HCT116 (cell line): ENCODE results near the gene WEE1. TPM values are rescaled to one million over a fixed set of nuclear protein-coding genes. Genes with fewer than 3 reads are reported as not detected.

Source experiments
- ATAC-seq: fragments of 200-7000 bp; cut with Tn5 transposase; 2 replicates; pipeline ENCODE4 v1.9.1; 2020; ENCODE audit warnings: mild to moderate bottlenecking, moderate library complexity
- BruUV-seq: library from RNA; stranded (reverse); fragments of 400-500 nt; replicated peaks from 2 replicates; lab custom pipeline; 2021; lab: Mats Ljungman, UMichigan
- CTCF ChIA-PET: fragments of 300-600 bp; sonication (Branson Sonifier 250); formaldehyde crosslinking; loops from one replicate; lab custom pipeline; 2021; ENCODE audit warnings: antibody characterized with exemption; lab: Charles Lee
- POLR2A ChIA-PET: fragments of 300-600, 350-600 bp; sonication (Branson Sonifier 250); formaldehyde crosslinking; loops from one replicate; lab custom pipeline; 2021; ENCODE audit warnings: antibody characterized with exemption; lab: Charles Lee
- RAD21 ChIA-PET, 2 experiments: fragments of 300-600 bp; sonication (Branson Sonifier 250); formaldehyde crosslinking; loops; one replicate each; lab custom pipeline; 2023; ENCODE audit warnings: low total read pairs in 2 of 2; ENCODE audit not compliant: uncharacterized antibody in 2 of 2, unreplicated experiment in 2 of 2, low non-redundant PET in 1 of 2; lab: Charles Lee
- DNase-seq: peaks from one replicate; pipeline ENCODE4 v3.0.0-alpha.2; 2010; ENCODE audit warnings: low read depth, low spot score
- H2AFZ ChIP-seq: fragments of 200-600 bp; shearing (Covaris generic), sonication (generic); 2 replicates; pipeline ENCODE4 v1.6.1; 2017; ENCODE audit warnings: low read depth, mixed run types, mixed read lengths, antibody characterized with exemption, low read length; ENCODE audit not compliant: poor library complexity, severe bottlenecking
- H3K27ac ChIP-seq: 2 replicates; pipeline ENCODE4 v1.5.1; 2012; ENCODE audit warnings: low read depth, low read length
- H3K27me3 ChIP-seq: fragments of 200-600 bp; sonication (generic); 2 replicates; pipeline ENCODE4 v1.6.1; 2016; ENCODE audit warnings: mixed run types, low read length, mixed read lengths; ENCODE audit not compliant: insufficient read depth
- H3K36me3 ChIP-seq, 2 experiments: fragments of 200-500 bp in 1 of 2; fragments of 200-600 bp in 1 of 2; sonication (Bioruptor generic) in 1 of 2; sonication (generic) in 1 of 2; 2 replicates each; pipeline versions ENCODE4 v1.5.1 to v1.6.1; 2014 to 2016; ENCODE audit warnings: low read length in 2 of 2, inconsistent platforms in 1 of 2, mixed read lengths in 1 of 2, mixed run types in 1 of 2; ENCODE audit not compliant: insufficient read depth in 2 of 2, control insufficient read depth in 1 of 2
- H3K4me1 ChIP-seq, 2 experiments: fragments of 200-600 bp in 1 of 2; sonication (generic) in 1 of 2; 2 replicates each; pipeline versions ENCODE4 v1.5.1 to v1.6.1; 2012 to 2017; ENCODE audit warnings: low read length in 2 of 2, inconsistent platforms in 1 of 2, mild to moderate bottlenecking in 1 of 2, mixed read lengths in 1 of 2, mixed run types in 1 of 2, moderate library complexity in 1 of 2; ENCODE audit not compliant: insufficient read depth in 2 of 2, control insufficient read depth in 1 of 2
- H3K4me2 ChIP-seq: fragments of 200-600 bp; sonication (generic); 2 replicates; pipeline ENCODE4 v1.6.1; 2017; ENCODE audit warnings: mixed run types, low read length, mixed read lengths
- H3K4me3 ChIP-seq, 2 experiments: fragments of 200-600 bp in 1 of 2; sonication (generic) in 1 of 2; replicated peaks in 1 of 2; 2 replicates each; pipeline ENCODE4 v1.5.1; 2011 to 2016; ENCODE audit warnings: low read length in 2 of 2, control low read depth in 1 of 2, low read depth in 1 of 2, mild to moderate bottlenecking in 1 of 2, mixed read lengths in 1 of 2, mixed run types in 1 of 2
- H3K79me2 ChIP-seq: fragments of 200-600 bp; sonication (generic); 2 replicates; pipeline ENCODE4 v1.6.1; 2017; ENCODE audit warnings: mild to moderate bottlenecking, mixed run types, low read length, moderate library complexity, mixed read lengths; ENCODE audit not compliant: insufficient read depth
- H3K9ac ChIP-seq: fragments of 200-600 bp; sonication (generic); 2 replicates; pipeline ENCODE4 v1.6.1; 2016; ENCODE audit warnings: low read length, mixed read lengths
- H3K9me2 ChIP-seq: fragments of 200-600 bp; sonication (generic), shearing (Covaris generic); 2 replicates; pipeline ENCODE4 v1.6.1; 2017; ENCODE audit warnings: mixed run types, mild to moderate bottlenecking, moderate library complexity; ENCODE audit not compliant: insufficient read depth
- H3K9me3 ChIP-seq, 2 experiments: fragments of 200-500 bp in 1 of 2; fragments of 200-600 bp in 1 of 2; sonication (Bioruptor generic) in 1 of 2; sonication (generic) in 1 of 2; 2 replicates each; pipeline ENCODE4 v1.6.1; 2014 to 2017; ENCODE audit warnings: low read length in 2 of 2, mixed read lengths in 2 of 2, inconsistent platforms in 1 of 2, low read depth in 1 of 2, mild to moderate bottlenecking in 1 of 2, mixed run types in 1 of 2, moderate library complexity in 1 of 2; ENCODE audit not compliant: control insufficient read depth in 1 of 2, insufficient read depth in 1 of 2
- H4K20me1 ChIP-seq: fragments of 200-600 bp; sonication (generic), shearing (Covaris generic); 2 replicates; pipeline ENCODE4 v1.6.1; 2017; ENCODE audit warnings: mixed run types, mild to moderate bottlenecking, moderate library complexity; ENCODE audit not compliant: insufficient read depth
- CBX3 ChIP-seq: IDR thresholded peaks from 2 replicates; pipeline ENCODE4 v1.6.1; 2012; ENCODE audit warnings: low read depth
- EGR1 ChIP-seq: IDR thresholded peaks from 2 replicates; pipeline ENCODE4 v1.6.1; 2012; ENCODE audit warnings: low read depth
- ELF1 ChIP-seq: IDR thresholded peaks from 2 replicates; pipeline ENCODE4 v1.6.1; 2012; ENCODE audit warnings: low read depth, borderline replicate concordance
- EZH2phosphoT487 ChIP-seq: fragments of 200-600 bp; IDR thresholded peaks from 2 replicates; pipeline ENCODE4 v1.6.1; 2018; ENCODE audit warnings: antibody characterized with exemption, borderline replicate concordance
- FOSL1 ChIP-seq: IDR thresholded peaks from 2 replicates; pipeline ENCODE4 v1.6.1; 2012; ENCODE audit warnings: low read depth
- MAX ChIP-seq: IDR thresholded peaks from 2 replicates; pipeline ENCODE4 v1.6.1; 2012
- POLR2A ChIP-seq: IDR thresholded peaks from 2 replicates; pipeline ENCODE4 v1.7.0; 2011; ENCODE audit warnings: borderline replicate concordance; ENCODE audit not compliant: insufficient read depth, insufficient read length; ENCODE audit errors: extremely low read depth
- POLR2AphosphoS5 ChIP-seq: IDR thresholded peaks from 2 replicates; pipeline ENCODE4 v1.6.1; 2011; ENCODE audit warnings: mild to moderate bottlenecking, low read depth, low read length, moderate library complexity
- RAD21 ChIP-seq: IDR thresholded peaks from 2 replicates; pipeline ENCODE4 v1.6.1; 2012; ENCODE audit warnings: low read depth, mild to moderate bottlenecking
- SIN3A ChIP-seq: IDR thresholded peaks from 2 replicates; pipeline ENCODE4 v1.6.1; 2012; ENCODE audit warnings: low read depth
- SP1 ChIP-seq: IDR thresholded peaks from 2 replicates; pipeline ENCODE4 v1.6.1; 2012; ENCODE audit warnings: low read depth
- SRF ChIP-seq: IDR thresholded peaks from 2 replicates; pipeline ENCODE4 v1.6.1; 2012; ENCODE audit warnings: low read depth
- TCF7L2 ChIP-seq: IDR thresholded peaks from 2 replicates; pipeline ENCODE4 v1.7.0; 2011; ENCODE audit warnings: borderline replicate concordance, inconsistent platforms; ENCODE audit not compliant: insufficient read depth, insufficient read length; ENCODE audit errors: extremely low read depth
- YY1 ChIP-seq: IDR thresholded peaks from 2 replicates; pipeline ENCODE4 v1.6.1; 2011; ENCODE audit warnings: low read length, low read depth, moderate library complexity, mild to moderate bottlenecking; ENCODE audit not compliant: insufficient replicate concordance; ENCODE audit errors: extremely low read depth
- ZNF274 ChIP-seq: fragments of 200-500 bp; sonication (Bioruptor generic); IDR thresholded peaks from 2 replicates; pipeline ENCODE4 v1.6.1; 2014; ENCODE audit warnings: mild to moderate bottlenecking, low read depth, low read length, inconsistent platforms
- intact Hi-C: fragments of 100-400 bp; cut with micrococcal nuclease; formaldehyde crosslinking; loops from 2 replicates; pipeline ENCODE4 v1.10.0; 2022
- total RNA-seq: library from RNA; stranded (reverse); gene quantifications from one replicate; pipeline ENCODE4 v1.2.1, GENCODE V29; 2021; ENCODE audit not compliant: unreplicated experiment

WEE1 gene
- total RNA-seq, 1 experiment from 2014 or later: 50.8 TPM

GRCh38 chr11:9600644-9601036 is 27.2 kb downstream of the WEE1 start:
- Histone ChIP-seq H3K27ac (no peak overlapping the region), H2AFZ (no peak overlapping the region), H3K4me1 (peaks cover 8 to 19% of the 10 kb centered on the region in 2 experiments), H4K20me1 (no peaks in the 10 kb centered on the region), H3K4me2 (peak overlapping the region; percentile 59), H3K4me3 (peak overlapping the region in 1 of 2 experiments; percentile 19; a peak in 1 of 4 replicates)
- peak; percentile 35 for DNase-seq
- POLR2A ChIA-PET: no interaction called here
- peak; percentile 29; the same call in 1 of the 2 replicates for TF ChIP-seq SP1
- TF ChIP-seq SRF: no peak
- TF ChIP-seq FOSL1: peak; percentile 48; the same call in 1 of the 2 replicates
- TF ChIP-seq POLR2A: no peak
- no peak for TF ChIP-seq CBX3
- TF ChIP-seq TCF7L2: no peak
- no peak for TF ChIP-seq EZH2phosphoT487
- no peak for TF ChIP-seq SIN3A
- no peak for TF ChIP-seq RAD21
- TF ChIP-seq POLR2AphosphoS5: no peak
- no peak for TF ChIP-seq MAX
- no peak for TF ChIP-seq ZNF274
- no peak for TF ChIP-seq EGR1
- no peak for TF ChIP-seq YY1
- no peak for TF ChIP-seq ELF1
- TF ChIP-seq, all 23 proteins: peak for 2
- Histone ChIP-seq H3K9ac (0 out of 2 replicates have a peak overlapping the region, but pooled peaks have one; percentile 20), H3K9me2 (no peaks in the 10 kb centered on the region), H3K36me3 (no peaks in the 10 kb centered on the region), H3K9me3 (no peaks in the 10 kb centered on the region), H3K27me3 (no peaks in the 10 kb centered on the region), H3K79me2 (no peaks in the 10 kb centered on the region)
- BruUV-seq: no TSS peak
- CTCF ChIA-PET: no interaction called here
- ATAC-seq: peak; percentile 74
- intact Hi-C loops: no loop called here
- RAD21 ChIA-PET: no interaction called here
